GM19099 (cell line): Measurements from ENCODE around the gene LARP4B.

ENCODE experiments used
- POLR2A ChIP-seq: IDR thresholded peaks from 3 replicates; pipeline ENCODE4 v1.6.1; 2011; ENCODE audit warnings: low read depth; ENCODE audit not compliant: insufficient read length; ENCODE audit errors: extremely low read depth

LARP4B gene

DNA sequence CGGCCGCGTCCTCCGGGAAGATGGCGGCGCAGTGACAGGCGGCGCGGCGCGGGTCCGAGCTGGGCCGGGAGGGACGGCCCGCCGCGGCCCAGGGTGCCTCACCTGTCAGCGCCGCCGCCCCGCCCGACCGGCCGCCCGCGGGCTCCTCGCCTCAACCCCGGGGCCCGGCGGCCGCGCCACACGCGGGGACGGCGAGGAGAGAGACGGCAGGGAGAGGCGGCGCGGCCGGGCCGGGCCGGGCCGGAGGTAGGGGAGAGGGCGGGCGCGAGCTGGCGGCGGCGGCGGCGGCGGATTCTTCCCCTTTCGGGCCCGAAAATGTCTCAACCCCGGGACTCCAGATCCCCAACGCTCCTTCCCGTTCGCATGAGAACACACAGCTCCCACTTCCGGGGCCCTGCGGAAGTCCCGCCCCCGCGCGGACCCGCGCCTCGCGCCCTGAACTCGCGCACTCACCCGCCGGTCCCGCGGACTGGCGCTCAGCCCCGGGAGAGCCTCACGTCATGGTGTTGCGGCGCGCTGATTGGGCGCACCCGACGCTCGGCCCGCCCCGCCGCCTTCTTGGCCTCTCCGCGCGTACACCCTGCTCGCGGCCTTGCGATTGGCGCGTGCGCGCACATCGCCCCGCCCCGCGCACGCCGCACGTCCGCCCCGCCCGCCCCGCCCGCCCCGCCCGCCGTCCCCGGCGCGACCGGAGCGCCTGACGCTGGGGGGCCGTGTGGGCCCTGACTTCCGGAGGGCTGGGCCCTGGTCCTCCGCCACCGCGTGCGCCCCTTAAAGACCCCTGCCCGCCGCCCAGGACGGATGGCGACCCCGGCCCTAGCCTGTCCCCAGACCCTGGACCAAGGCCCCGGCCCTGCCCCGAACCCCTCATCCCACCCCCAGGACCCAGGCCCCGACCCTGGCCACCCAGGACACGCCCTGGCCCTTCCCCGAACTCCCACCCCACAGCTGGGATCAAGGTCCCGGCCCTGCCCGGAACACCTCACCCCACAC, at the start of gene LARP4B:
Gene LARP4B (minus strand): TSS at position 380 of the 993 bp plus-strand sequence. CDS start 45,984 bp downstream, outside the sequence.
- TF ChIP-seq POLR2A = peak; percentile 65

- no peak for TF ChIP-seq POLR2A
These were observed 49.1 kb upstream of the LARP4B start for GRCh38 chr10:980468-981093.

GRCh38 chr10:978826-979421, 47.4 kb upstream of the LARP4B start:
- no peak for TF ChIP-seq POLR2A

DNA sequence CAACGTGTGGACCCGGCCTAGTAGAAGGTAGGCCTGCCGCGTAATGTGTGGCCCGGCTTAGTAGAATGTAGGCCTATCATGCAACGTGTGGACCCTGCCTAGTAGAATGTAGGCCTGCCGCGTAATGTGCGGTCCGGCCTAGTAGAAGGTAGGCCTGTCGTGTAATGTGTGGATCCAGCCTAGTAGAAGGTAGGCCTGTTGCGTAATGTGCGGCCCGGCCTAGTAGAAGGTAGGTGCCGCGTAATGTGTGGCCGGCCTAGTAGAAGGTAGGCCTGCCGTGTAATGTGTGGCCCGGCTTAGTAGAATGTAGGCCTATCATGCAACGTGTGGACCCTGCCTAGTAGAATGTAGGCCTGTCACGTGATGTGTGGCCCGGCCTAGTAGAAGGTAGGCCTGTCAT, 44.8 kb upstream of the LARP4B start:
- TF ChIP-seq POLR2A = no peak

- no peak for TF ChIP-seq POLR2A
These were observed 43.2 kb upstream of the LARP4B start for GRCh38 chr10:974785-975074.

- no peak for TF ChIP-seq POLR2A
These were observed 42.7 kb upstream of the LARP4B start for GRCh38 chr10:974038-974784.

DNA sequence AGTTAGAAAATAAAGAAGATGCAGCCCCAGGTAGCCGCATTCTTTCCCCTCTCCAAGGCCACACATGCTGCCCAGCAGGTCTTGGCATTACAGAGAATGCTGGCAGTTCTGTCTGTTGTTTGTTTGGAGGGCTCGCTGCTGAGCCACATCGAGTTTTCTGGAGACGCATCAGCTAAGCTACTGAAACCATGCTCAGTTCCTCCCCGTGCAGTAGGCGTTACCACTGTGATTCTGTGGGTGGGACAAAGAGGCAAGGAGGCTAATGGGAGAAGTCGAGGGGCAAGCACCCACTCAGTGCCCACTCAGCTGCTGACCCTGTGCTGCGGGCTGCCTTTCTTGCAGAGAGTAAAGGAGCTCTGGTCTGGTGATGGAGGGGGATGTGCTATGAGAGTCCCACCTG, 41.3 kb upstream of the LARP4B start:
- no peak for TF ChIP-seq POLR2A

DNA sequence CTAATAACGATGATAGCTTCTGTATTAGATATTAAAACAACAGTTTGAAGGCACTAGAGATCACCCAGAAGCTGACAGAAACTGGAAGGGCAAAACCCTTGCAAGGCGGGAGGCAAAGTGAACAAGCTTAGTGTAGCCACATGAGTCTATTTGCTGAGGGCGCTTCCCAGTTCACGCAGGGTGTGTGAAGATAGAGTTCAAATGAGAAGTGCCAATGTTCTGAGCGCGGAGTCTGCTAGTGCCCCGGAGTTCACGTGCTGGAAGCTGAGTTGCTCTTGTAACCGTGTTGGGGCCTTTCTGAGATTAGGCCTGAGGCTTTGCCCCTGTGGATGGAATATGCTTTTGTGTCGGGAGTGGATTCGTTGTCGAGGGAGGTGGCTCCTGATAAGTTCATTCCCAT, 40.1 kb upstream of the LARP4B start:
- no peak for TF ChIP-seq POLR2A

DNA sequence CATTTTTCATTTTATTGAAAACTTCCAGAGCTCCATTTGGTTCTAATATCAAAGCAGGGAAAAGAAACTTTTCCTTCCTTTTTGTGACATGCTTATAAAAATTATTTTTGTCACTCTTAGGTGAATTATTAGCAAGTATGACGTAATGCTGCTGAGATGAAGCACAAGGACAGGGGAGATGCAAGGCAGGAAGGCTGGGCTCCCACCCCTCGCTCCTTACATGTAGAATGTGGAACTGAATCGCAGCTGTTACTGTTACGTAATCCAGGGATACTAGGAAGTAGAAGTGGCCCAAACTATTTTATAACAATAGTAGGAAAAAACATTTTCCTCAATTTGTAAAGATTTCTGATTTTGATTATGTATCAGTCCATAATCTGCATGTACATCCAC, 39.6 kb upstream of the LARP4B start:
- TF ChIP-seq POLR2A = no peak

GRCh38 chr10:970311-971149, 39.0 kb upstream of the LARP4B start:
- TF ChIP-seq POLR2A = no peak

GRCh38 chr10:969473-970150, 38.1 kb upstream of the LARP4B start:
- TF ChIP-seq POLR2A = no peak

DNA sequence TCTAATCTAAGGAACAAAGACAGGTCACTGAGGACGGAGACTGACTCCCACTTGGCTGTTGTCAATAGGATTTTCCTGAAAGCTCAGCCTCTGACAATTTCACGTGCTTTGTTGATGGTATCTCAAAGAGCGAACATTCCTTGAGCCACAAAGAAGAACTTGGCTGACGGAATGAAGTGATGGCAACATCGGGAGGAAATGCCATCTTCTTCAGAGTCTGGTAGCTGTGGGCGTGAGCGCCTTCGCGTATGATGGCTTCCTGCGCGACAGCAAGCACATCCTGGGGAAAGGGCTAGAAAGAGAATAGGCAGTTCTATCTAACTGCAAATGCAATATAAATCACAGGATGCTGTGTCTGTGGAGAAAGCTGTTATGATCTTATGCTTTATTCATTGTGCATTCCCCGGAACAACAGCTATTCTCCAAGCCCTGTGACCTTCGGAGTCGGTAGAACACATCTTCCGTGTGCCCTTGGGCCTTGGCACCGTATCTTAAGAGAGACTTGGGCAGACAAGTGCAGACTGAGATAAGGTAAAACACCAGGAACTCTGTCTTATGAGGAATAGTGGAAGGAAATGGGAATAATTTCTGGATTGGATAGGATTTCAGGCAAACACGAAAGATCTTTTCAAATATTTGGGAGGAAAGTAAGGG, 37.2 kb upstream of the LARP4B start:
- TF ChIP-seq POLR2A = no peak
